Dedifferentiated amniotic fluid mesenchymal stem cell (primary cell): ENCODE results near the gene TRIM62.
A peak's percentile ranks its signal among the peaks of the same experiment; 100 is the strongest.

ENCODE experiments used
- DNase-seq: peaks from one replicate; pipeline ENCODE4 v3.0.0-alpha.2; 2016; ENCODE audit errors: extremely low spot score

TRIM62 gene

DNA sequence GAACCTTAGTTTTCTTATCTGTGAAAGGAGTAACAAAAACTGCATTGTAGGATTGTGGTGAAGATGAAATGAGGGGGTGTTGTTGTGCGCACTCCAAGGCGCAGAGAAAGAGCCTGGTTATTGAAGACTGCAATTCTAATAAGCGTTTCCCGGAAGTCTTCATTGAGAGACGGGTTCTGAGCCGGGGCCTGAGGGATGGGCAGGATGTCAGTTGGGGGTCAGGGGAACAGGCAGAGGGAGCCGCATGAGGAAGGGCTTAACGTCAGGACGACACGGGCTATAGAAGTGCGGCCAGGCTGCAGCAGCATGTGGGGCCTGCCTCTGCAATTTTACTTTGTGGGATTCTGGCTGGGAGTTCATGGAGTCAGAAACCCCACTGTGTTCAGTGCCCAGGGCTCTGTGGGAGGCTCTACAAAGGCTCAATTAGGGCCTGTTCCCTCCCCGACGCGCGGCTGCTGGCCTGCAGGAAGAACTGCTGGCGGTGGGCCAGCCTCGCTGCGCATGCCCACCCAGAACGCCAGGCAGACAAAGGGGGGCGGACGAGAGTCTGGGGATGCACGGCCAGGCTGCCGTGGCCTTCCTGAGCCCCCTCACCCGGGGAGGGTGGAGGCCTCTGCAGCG lies 20.7 kb downstream of the TRIM62 start:
- no peak for DNase-seq

DNA sequence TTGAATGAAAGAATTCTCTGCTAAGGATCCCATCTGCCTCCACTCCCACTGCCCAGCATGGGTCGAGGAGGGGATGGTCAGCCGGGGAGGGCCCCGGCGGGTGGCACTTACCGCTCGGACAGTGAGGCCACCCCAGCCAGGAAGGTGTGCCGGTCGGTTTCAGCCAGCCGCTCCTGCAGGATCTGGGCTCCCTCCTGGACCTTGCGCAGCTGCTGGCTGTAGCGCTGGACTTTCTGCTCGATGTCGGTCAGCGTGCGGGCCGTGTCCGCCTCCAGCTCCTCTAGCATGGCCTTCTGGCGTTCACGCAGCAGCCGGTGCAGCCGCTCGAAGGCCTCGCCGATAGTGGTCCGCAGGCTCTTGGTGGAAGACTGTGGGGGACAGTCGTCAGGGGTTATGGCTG lies 22.3 kb downstream of the TRIM62 start:
- no peak for DNase-seq

- no peak for DNase-seq
Observed at GRCh38 chr1:33158366-33158765, 23.5 kb downstream of the TRIM62 start.

DNA sequence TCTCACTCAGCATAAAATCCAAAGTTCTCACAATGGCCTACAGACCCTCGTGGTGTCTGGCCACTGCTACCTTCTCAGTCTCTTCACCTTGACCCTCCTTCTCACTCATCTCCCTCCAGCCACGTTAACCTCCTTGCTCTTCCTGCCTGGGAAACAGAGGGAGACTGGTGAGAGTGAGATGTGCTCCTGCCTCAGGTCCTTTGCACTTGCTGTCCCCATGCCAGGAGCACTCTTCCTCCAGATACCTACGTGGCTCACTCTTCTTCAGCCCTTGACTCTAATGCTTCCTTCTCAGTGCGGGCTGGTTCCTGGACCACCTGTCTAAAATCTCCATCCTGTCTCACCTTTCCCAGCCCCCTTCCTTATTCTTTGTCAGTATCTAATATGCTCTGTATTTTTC lies 24.7 kb downstream of the TRIM62 start:
- no peak for DNase-seq

DNA sequence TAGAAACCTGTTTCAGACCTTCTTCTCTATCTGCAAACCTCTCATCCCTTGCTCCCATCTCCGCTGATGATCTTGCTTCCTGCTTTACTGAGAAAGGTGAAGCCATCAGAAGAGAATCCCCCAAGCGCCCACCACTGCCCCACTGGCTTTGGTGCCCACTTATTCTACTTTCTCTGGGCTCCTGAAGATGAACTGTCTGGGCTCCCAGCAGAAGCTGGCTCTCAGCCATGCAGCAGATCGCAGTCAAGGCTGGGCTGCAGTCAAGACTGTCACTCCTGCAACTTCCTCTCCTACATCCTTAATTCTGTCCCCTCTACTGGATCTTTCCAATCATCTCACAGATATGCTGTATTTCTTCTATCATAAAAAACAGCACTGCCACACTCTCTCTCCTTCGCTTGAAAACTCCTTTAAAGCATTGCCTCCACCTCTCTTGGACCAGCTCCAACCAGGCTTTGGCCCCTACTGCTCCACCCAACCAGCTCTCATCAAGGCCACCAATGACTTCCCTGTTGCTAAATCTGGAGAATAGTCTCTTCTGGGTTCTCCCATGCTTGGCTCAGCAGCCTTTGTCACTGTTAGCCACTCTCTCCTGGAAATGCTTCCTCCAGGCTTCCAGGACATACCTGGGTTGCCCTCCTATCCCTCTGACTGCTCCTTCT lies 25.8 kb downstream of the TRIM62 start:
- no peak for DNase-seq

DNA sequence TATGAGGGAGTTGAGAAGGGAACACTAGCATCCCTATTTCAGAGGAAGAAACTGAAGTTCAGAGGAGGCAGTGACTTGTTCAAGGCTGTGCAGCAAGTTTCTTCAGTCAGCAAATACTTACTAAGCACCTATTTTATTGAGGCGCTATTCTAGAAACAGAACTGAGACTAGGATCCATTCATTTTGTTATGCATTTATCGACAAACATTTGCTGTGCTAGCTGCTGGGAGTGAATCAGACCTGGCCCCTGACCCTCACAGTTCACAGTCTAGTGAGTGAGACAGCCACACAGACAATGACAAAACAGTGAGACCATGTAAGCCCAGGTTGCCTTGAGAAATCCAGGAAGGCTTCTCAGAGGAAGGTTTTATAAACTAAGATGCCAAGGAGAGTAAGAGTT lies 28.2 kb downstream of the TRIM62 start:
- DNase-seq = no peak

DNA sequence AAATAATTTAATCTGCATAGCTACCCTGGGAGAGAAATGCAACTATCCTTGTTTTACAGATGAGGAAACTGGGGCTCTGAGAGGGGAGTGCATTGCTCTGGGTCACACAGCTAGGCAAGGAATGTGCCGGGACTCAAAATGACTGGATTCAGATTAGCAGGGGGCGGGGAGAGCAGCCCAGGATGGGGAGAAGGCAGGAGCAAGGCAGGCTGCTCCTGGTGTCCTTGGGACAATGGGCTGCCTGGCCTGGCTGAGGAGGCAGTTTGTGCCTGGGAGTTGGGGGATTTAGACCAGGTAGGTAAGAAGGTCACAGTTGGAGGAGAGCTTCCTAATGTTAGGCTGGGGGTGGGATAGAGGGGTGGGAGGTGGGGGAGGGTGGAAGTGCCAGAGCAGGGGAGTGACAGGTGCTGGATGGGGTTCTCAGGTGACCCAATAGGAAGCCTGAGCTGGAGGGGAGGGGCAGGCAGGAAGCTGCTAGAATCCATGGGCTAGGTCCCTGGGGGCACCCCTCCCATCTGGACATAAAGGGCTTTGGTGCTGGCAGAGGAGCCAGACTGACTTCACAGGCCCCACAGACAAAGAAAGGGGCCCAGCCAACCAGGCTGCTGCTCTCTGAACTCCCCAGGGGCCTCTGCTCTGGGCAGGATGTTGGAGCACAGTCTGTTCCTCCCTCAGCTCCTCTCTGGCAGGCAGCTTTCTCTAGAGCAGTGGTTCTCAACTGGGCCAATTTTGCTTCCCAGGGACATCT lies 29.0 kb downstream of the TRIM62 start:
- peak; percentile 18 for DNase-seq

DNA sequence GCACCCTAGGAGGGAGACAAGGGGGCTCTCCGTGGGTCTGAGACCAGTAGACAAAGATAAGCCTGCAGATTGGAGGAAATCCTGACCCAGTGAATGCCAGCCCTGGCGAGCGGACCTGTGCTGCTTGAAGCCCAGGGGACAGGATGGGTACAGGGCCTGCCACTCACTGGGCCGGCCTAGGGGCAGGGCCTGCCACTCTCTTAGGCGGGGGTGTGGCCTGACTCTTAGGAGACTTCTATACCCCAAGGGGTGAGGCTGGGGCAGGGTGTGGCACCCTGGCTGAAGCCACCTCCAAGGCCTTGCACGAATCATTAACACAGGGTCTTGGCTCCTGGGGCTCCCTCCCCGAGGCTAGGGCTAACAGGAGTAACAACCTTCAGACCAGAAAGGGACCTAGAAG lies 30.7 kb downstream of the TRIM62 start:
- no peak for DNase-seq

DNA sequence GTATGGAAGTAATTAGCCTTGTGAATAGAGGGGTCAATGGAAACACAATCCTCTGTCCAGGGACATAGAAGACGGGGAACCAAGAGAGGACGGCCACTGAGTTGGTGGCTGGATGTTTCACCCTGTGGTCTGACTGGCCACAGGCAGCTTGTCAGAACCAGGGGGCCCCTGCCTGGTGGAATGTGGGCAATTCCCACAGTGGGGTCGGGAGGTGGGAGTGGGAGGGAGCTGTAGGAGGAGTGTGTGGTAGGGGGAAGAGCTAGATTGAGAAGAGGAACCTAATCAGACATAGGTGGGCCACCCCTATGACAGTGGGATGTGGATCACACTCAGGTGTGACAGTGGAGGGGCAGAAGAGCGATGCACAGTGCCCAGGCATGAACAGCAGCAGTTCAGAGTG lies 31.3 kb downstream of the TRIM62 start:
- DNase-seq = no peak

GRCh38 chr1:33149453-33150190 lies 32.2 kb downstream of the TRIM62 start:
- DNase-seq = no peak

- DNase-seq = no peak
Observed at GRCh38 chr1:33148615-33149014, 33.2 kb downstream of the TRIM62 start.

DNA sequence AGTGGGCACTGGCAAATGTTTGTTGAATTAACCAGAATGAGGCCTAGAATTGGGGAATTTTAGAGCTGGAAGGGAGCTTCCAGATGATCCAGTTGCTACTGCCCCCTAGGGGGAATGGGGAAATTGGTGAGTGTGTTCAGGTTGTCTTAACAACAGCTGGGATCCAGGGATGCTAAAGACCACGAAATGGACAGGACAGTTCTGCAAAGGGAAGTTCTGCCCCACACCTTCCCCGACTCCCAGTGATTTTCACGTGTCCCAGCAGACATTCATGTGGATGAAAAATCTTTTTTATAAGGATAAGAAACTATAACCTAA lies 33.9 kb downstream of the TRIM62 start:
- DNase-seq = no peak

DNA sequence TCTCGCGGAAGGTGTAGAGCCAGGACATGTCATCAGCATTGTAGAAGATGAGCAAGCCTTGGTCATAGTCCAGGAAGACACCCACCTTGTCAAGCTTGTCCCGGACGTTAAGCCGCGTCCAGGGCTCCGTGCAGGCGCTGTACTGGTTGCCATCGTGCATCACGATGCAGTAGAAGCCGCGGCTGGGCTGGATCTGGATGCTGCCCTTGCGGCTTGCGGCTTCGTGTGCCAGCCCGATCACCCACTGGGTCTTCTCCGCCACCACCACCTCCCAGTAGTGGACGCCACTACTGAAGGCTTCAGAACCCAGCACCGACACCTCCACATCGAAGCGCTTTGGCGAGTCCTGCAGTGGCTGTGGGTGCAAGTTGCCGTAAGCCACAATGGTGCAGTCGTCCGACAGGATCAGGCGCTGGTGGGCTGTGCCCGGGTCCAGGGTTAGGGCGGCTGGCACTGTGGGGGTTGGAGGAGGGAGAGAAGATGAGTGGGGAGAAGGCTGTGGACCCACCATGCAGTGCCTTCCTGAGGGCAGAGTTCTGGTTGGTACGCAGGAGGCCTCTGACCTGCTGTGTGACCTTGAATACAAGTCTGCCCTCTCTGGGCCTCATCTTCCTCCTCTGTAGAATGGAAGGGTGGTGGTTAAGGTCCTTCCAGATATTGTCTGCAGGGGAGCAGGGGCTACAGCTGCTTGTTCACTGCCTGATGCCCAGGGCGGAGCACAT lies 34.4 kb downstream of the TRIM62 start:
- no peak for DNase-seq

- no peak for DNase-seq
Observed at GRCh38 chr1:33146003-33146402, 35.8 kb downstream of the TRIM62 start.

- peak; percentile 50 for DNase-seq
Observed at GRCh38 chr1:33143698-33144097, 38.1 kb downstream of the TRIM62 start.

DNA sequence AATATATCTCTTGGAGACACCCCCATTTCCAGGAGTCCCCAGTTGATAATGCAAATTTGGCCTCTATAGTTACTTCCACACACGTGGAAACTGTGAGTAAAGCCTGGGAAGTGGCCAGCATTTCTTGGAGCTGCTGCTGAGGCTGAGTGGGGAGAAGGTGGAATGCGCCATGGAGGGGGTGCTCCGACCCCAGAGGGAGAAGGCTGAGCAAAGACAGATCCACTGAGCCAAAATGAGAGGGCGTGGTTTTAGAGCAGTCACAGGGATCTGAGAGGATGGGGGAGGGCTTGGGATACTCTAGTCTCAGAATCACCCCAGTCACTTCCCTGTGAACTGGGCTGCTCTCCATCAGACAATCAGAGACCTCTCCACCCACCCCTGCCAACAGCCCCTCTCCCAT lies 38.7 kb downstream of the TRIM62 start:
- DNase-seq = peak; percentile 46

GRCh38 chr1:33142483-33143064 lies 39.3 kb downstream of the TRIM62 start:
- no peak for DNase-seq

DNA sequence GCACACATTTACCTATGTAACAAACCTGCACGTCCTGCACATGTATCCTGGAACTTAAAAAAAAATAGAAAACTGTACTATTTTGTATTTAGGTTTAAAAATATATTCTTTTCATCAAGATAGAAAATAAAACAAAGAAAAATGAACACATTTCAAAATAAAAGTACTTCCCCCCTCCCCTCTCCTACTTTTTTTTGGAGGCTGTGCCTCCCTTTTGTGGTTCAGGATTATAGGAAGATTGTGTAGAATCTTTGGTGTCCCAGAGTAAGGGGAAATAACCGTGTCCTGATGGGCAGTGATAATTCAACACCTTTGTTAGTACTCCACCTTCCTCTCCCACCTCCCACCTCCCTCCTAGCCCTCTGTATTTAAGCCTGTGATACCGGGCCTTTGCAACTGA lies 40.1 kb downstream of the TRIM62 start:
- DNase-seq = no peak

- no peak for DNase-seq
Observed at GRCh38 chr1:33141216-33141615, 40.6 kb downstream of the TRIM62 start.

DNA sequence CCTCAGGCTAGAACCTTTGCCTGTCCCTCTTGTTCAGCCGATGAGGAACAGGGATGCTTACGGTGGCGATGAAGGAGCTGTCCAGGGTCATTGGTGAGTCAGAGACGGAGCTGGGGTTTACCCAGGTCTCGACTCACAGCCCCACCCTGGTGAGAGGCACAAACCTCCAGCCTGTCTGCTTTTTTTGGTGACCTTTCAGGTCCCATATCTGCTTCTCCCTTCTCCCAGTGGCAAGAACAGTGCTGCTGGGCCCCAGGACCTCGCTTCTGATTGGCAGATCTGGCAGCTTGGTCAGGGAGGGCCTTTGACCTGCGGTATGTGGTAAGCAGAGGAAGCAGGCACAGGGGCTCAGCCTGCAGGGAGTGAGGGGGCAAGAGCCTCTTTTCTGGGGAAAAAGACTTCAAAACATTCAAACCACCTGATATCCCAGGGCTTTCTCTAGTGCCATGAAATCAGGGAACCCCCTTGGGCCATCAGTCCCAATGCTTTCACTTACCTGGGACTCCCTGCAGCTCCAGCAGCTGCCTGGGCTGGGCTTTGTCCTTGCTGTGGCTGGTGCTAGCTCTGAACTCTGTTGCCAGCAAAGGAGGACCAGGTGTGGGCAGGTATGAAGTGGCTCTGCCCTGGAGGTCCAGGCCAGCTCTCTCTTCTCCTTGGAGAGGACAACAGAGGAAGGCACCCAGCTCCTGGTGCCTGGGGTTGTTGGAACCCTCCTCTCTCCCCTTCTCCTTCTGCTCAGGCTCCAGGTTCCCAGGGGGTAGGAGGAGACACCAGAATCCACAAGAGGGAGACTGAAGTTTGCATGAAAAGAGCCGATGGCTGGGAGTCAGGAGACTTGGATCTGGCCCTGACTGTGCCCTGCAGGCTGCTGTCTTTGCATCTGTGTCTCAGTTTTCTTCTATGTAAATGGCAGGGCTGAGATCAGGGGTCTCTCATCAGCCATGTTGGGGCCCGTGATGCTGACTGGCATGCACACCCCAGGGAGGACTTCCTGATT lies 41.4 kb downstream of the TRIM62 start:
- no peak for DNase-seq
